GM21529 (cell line): ENCODE results near the gene PLCL1.
A peak's percentile ranks its signal among the peaks of the same experiment; 100 is the strongest.

Experiments used
- ATAC-seq: cut with Tn5 transposase; IDR thresholded peaks from one replicate; pipeline ENCODE4 v1.9.1; 2021; ENCODE audit not compliant: unreplicated experiment

PLCL1 gene

GRCh38 chr2:197804049-197804757 is at the start of gene PLCL1:
Gene PLCL1 (plus strand): TSS chr2:197804593.
- ATAC-seq, result peak; percentile 100

- no peak for ATAC-seq
Measured at GRCh38 chr2:197759013-197759412, 45.4 kb upstream of the PLCL1 start.

GRCh38 chr2:197759625-197760292 is 44.6 kb upstream of the PLCL1 start:
- no peak for ATAC-seq

- ATAC-seq, result no peak
Measured at GRCh38 chr2:197760293-197760657, 44.1 kb upstream of the PLCL1 start.

- ATAC-seq, result no peak
Measured at GRCh38 chr2:197777823-197778407, 26.5 kb upstream of the PLCL1 start.

- no peak for ATAC-seq
Measured at GRCh38 chr2:197779261-197779660, 25.1 kb upstream of the PLCL1 start.

- ATAC-seq, result no peak
Measured at GRCh38 chr2:197782126-197782525, 22.3 kb upstream of the PLCL1 start.

- no peak for ATAC-seq
Measured at GRCh38 chr2:197784956-197785941, 19.1 kb upstream of the PLCL1 start, which contains the start of gene BOLL. Gene BOLL (minus strand): TSS chr2:197785319. CDS start chr2:197781850, 3,469 bp downstream.

- peak; percentile 56 for ATAC-seq
Measured at GRCh38 chr2:197786010-197786877, 18.1 kb upstream of the PLCL1 start.

GRCh38 chr2:197793456-197793855 is 10.9 kb upstream of the PLCL1 start:
- no peak for ATAC-seq

- ATAC-seq, result no peak
Measured at GRCh38 chr2:197795277-197795676, 9.1 kb upstream of the PLCL1 start.

- ATAC-seq, result no peak
Measured at GRCh38 chr2:197798187-197798586, 6.2 kb upstream of the PLCL1 start.

- ATAC-seq, result no peak
Measured at GRCh38 chr2:197799068-197799467, 5.3 kb upstream of the PLCL1 start.

- no peak for ATAC-seq
Measured at GRCh38 chr2:197800091-197800490, 4.3 kb upstream of the PLCL1 start.

GRCh38 chr2:197801033-197801432 is 3.4 kb upstream of the PLCL1 start:
- ATAC-seq, result no peak

GRCh38 chr2:197803033-197803444 is 1.4 kb upstream of the PLCL1 start:
- ATAC-seq, result no peak

GRCh38 chr2:197804758-197805714 is 643 bp downstream of the PLCL1 start:
- peak; percentile 31 for ATAC-seq

GRCh38 chr2:197805715-197806633 is 1.6 kb downstream of the PLCL1 start:
- no peak for ATAC-seq
